Measurements from ENCODE around the gene HAPLN2.

- TF ChIP-seq, protein P1, sequence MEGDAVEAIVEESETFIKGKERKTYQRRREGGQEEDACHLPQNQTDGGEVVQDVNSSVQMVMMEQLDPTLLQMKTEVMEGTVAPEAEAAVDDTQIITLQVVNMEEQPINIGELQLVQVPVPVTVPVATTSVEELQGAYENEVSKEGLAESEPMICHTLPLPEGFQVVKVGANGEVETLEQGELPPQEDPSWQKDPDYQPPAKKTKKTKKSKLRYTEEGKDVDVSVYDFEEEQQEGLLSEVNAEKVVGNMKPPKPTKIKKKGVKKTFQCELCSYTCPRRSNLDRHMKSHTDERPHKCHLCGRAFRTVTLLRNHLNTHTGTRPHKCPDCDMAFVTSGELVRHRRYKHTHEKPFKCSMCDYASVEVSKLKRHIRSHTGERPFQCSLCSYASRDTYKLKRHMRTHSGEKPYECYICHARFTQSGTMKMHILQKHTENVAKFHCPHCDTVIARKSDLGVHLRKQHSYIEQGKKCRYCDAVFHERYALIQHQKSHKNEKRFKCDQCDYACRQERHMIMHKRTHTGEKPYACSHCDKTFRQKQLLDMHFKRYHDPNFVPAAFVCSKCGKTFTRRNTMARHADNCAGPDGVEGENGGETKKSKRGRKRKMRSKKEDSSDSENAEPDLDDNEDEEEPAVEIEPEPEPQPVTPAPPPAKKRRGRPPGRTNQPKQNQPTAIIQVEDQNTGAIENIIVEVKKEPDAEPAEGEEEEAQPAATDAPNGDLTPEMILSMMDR (IDR thresholded peaks at IDR 0.05) = peak; percentile 55
- TF ChIP-seq EZH2 (IDR thresholded peaks at IDR 0.05) (peak; percentile 81), EZH2phosphoT487 (IDR thresholded peaks at IDR 0.05) (peak; percentile 82)
Measured at GRCh38 chr1:156623946-156624813, 5.0 kb downstream of the HAPLN2 start.

All from neural progenitor cell (in vitro differentiated cells).